Muscle of back (tissue), 11 donors: ENCODE measurements around the gene NAP1L4. TPM values are rescaled to one million over a fixed set of nuclear protein-coding genes. Genes with fewer than 3 reads are reported as not detected.

Experiments used
- DNase-seq, 3 donors: peaks; one replicate each; pipeline versions ENCODE4 v3.0.0 to v3.0.0-alpha.2; 2013
- polyA plus RNA-seq, 10 donors: library from polyadenylated mRNA; unstranded; fragments of 120-200 nt; gene quantifications; one replicate each; pipeline ENCODE4 v1.2.1, GENCODE V29; 2013; ENCODE audit not compliant: insufficient read length in 10 of 10

Gene NAP1L4
- polyA plus RNA-seq, 10 donors = 95.8 to 147 (median 120) TPM

- DNase-seq = no peak
Measured at GRCh38 chr11:2995893-2996554, 3.9 kb upstream of the NAP1L4 start.

GRCh38 chr11:2995031-2995561 lies 3.0 kb upstream of the NAP1L4 start:
- DNase-seq = no peak

- DNase-seq = no peak
Measured at GRCh38 chr11:2994336-2994730, 2.2 kb upstream of the NAP1L4 start.

- DNase-seq = no peak
Measured at GRCh38 chr11:2992997-2993325, 832 bp upstream of the NAP1L4 start.

GRCh38 chr11:2991452-2992233 lies 486 bp downstream of the NAP1L4 start:
- peak; percentile 24 to 85 (median 53) for DNase-seq

GRCh38 chr11:2990617-2991451 lies 1.3 kb downstream of the NAP1L4 start:
- DNase-seq = peak in 1 of 3 donors; percentile 9

- no peak for DNase-seq
Measured at GRCh38 chr11:2989551-2989950, 2.6 kb downstream of the NAP1L4 start.

- no peak for DNase-seq
Measured at GRCh38 chr11:2989006-2989405, 3.1 kb downstream of the NAP1L4 start.

- no peak for DNase-seq
Measured at GRCh38 chr11:2987881-2988861, 4.0 kb downstream of the NAP1L4 start.

- no peak for DNase-seq
Measured at GRCh38 chr11:2983908-2984307, 8.2 kb downstream of the NAP1L4 start.

GRCh38 chr11:2982214-2982613 lies 9.9 kb downstream of the NAP1L4 start:
- no peak for DNase-seq

GRCh38 chr11:2981130-2981529 lies 11.0 kb downstream of the NAP1L4 start:
- no peak for DNase-seq

GRCh38 chr11:2980168-2980840 lies 11.8 kb downstream of the NAP1L4 start:
- DNase-seq = no peak

- no peak for DNase-seq
Measured at GRCh38 chr11:2977113-2977512, 15.0 kb downstream of the NAP1L4 start.

GRCh38 chr11:2976294-2977063 lies 15.7 kb downstream of the NAP1L4 start:
- DNase-seq = no peak

- no peak for DNase-seq
Measured at GRCh38 chr11:2975594-2975993, 16.5 kb downstream of the NAP1L4 start.

GRCh38 chr11:2974272-2974671 lies 17.9 kb downstream of the NAP1L4 start:
- DNase-seq = no peak

- DNase-seq = peak in 2 of 3 donors; percentile 30 to 53
Measured at GRCh38 chr11:2968341-2968900, 23.7 kb downstream of the NAP1L4 start.

GRCh38 chr11:2964782-2965181 lies 27.3 kb downstream of the NAP1L4 start:
- DNase-seq = no peak
